Tongue (tissue), 2 donors: ENCODE data around the gene FXYD4. TPM values are rescaled to one million over a fixed set of nuclear protein-coding genes. Genes with fewer than 3 reads are reported as not detected.
"Not testable (repeated sequence)": the region's sequence is repeated elsewhere in the genome, so short reads cannot be mapped to it uniquely, and the experiment has no call there.

Source experiments
- DNase-seq: peaks from one replicate; pipeline ENCODE4 v3.0.0-alpha.2; 2015
- total RNA-seq: library from RNA; depleted of rRNA; stranded (reverse); fragments of >200 nt; gene quantifications from one replicate; pipeline ENCODE4 v1.2.3, GENCODE V29; 2014

Gene FXYD4, protein sequence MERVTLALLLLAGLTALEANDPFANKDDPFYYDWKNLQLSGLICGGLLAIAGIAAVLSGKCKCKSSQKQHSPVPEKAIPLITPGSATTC
- not detected for total RNA-seq

DNA sequence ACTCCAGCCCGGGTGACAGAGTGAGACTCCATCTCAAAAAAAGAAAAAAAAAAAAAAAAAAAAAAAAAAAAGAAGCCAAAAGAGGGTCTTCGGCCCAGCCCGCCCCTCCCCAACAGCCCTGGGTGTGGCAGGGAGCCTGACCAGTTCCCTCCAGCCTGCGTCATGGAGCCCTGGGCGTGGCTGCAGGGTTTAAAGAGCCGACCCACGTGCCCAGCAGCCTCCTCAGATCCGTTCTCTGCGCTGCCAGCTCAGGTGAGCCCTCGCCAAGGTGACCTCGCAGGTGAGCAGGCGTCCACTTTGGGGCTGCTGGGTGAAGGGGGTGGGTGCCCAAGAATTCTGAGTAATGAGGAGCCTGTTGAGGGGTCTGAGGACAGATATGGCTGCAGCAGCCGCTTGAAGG is at the start of gene FXYD4:
Gene FXYD4 (plus strand): TSS at position 219 of the 400 bp plus-strand sequence. CDS start 2,111 bp downstream, outside the sequence.
- DNase-seq: no peak

DNA sequence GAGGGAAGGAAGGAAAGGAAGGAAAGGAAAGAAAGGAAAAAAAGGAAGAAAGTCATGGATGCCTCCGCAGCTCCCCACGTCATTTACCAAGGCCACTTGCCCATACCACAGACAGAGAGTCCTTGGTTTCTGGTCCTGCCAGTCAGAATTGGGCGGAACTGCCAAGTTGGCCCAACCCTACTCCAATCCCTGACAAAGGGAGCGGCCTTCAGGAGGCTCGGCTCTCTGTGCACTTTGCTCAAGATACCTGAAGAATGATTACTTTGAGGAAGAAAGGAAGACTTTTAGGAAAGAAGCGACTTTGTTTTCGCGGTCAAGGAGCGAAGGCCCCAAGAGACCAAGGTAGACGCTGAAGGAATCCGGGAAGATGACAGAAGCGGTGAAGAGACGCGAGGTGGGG is 49.1 kb upstream of the FXYD4 start:
- no peak for DNase-seq

DNA sequence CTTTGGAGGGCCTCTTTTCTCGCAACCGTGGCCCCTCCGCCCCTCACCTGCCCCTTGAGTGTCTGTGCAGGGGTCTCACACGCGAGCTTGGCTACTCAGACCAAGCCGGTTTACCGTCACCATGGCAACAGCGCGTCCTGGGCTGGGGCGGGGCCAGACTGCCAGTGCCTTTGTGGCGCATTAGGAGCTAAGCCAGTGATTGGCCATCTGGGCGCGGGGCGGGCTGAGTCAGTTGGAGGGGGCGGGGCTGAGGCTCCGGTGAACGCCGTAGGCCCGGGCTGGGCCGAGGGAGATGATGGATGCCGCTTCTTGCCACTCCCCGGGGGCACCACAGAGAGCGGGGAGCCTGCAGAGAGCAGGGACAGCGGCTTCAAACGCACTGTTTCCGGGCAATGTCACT is 48.7 kb upstream of the FXYD4 start:
- DNase-seq: peak; percentile 96

DNA sequence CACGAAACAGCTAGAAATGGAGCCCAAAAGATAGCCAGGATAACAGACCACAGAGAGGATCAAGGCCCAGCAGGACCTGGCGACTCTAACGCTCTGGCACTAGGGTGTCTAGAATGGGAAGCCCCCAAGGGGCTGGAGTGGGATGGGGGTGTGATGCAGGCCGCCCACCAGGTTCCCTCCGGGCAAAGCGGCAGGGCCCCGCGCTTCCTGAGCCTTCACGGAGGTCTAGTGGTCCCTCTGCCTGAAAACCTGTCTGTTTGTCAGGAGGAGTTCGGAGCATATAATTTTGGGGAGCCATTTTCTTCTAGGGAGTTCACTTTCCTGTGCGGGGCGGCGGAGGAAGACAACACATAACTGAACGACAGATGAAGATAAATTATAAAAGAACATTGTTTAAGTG is 48.2 kb upstream of the FXYD4 start:
- DNase-seq: no peak

DNA sequence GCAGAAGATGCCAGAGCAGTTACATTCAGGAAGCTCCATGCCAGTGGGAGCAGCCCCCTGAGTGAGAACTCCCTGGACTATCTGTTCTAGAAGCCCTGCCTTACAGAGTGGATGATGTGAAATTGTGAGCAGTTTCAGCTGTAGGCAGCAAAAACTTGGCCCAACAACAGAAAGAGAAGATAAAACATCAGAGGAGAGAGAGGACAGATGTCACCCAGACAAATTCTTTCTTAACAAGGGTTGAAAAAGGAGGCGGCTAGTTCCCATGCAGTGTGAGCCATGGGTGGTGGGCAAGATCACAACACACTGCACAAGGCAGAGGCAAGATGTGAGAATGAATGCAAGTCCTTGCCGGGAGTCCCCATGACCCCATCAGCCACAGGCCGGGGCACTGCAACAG is 46.6 kb upstream of the FXYD4 start:
- no peak for DNase-seq

DNA sequence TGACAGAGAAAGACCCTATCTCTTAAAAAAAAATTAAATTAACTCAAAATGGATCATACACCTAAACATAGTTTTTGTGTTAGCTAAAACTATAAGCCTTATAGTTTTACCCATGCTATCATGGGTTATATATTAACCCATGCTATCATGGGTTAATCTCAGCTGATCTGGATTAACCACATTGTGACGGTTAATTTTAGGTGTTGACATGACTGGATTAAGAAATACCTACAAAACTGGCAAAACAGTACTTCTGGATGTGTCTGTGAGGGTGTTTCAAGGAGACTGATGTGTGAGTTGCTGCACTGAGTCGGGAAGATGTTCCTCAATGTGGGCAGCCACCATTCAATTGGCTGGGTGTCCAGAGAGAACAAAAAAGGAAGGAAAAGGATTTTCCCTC is 44.3 kb upstream of the FXYD4 start:
- no peak for DNase-seq

DNA sequence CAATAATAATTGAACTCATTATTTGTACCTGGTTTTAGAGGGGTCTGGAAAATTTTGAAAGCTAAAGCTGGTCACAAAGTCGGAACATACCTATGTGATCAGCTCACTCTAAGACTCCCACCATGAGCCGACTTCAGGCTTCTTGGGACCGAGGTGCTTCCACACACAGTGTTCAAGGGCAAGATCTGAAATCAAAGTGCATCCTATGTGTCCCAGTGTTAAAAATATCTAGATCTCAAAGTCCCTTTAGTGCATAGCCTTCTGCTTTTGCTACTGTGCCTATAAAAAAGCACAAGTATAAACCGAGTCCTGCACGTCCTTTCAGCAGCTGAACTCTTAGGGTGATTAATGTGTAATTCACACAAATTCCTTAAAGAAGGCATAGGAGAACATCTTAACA is 43.5 kb upstream of the FXYD4 start:
- no peak for DNase-seq

DNA sequence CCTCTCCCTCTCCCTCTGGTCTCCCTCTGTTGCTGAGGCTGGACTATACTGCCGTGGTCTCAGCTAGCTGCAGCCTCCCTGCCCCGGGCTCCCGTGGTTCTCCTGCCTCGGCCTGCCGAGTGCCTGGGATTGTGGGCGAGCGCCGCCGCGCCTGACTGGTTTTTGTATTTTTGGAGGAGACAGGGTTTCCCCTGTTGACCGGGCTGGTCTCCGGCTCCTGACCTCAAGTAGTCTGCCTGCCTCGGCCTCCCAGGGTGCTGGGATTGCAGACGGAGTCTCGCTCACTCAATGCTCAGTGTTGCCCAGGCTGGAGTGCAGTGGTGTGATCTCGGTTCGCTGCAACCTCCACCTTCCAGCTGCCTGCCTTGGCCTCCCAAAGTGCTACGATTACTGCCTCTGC is 42.6 kb upstream of the FXYD4 start:
- DNase-seq: not testable (repeated sequence)

DNA sequence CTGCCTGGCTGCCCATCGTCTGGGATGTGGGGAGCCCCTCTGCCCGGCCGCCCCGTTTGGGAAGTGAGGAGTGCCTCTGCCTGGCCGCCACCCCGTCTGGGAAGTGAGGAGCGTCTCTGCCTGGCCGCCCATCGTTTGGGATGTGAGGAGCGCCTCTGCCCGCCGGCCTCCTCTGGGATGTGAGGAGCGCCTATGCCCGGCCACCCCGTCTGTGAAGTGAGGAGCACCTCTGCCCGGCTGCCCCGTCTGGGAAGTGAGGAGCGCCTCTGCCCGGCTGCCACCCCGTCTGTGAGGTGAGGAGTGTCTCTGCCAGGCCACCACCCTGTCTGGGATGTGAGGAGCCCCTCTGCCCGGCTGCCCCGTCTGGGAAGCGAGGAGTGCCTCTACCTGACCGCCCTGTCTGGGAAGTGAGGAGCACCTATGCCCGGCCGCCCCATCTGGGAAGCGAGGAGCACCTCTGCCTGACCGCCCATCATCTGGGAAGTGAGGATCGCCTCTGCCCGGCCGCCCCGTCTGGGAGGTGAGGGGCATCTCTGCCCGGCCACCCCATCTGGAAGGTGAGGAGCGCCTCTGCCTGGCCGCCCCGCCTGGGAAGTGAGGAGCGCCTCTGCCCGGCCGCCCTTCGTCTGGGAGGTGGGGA is 42.1 kb upstream of the FXYD4 start:
- not testable (repeated sequence) for DNase-seq

DNA sequence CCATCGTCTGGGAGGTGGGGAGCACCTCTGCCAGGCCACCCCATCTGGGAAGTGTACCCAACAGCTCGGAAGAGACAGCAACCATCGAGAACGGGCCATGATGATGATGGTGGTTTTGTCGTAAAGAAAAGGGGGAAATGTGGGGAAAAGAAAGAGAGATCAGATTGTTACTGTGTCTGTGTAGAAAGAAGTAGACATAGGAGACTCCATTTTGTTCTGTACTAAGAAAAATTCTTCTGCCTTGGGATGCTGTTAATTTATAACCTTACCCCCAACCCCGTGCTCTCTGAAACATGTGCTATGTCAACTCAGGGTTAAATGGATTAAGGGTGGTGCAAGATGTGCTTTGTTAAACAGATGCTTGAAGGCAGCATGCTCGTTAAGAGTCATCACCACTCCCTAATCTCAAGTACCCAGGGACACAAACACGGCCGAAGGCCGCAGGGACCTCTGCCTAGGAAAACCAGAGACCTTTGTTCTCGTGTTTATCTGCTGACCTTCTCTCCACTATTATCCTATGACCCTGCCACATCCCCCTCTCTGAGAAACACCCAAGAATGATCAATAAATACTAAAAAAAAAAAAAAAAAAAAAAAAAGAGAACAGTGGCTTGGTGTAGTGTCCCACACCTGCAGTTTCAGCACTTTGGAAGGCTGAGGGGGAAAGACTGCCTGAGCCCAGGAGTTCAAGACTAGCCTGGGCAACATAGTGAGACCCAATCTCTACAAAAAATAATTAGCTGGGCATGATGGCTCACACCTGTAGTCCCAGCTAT is 41.2 kb upstream of the FXYD4 start:
- not testable (repeated sequence) for DNase-seq

DNA sequence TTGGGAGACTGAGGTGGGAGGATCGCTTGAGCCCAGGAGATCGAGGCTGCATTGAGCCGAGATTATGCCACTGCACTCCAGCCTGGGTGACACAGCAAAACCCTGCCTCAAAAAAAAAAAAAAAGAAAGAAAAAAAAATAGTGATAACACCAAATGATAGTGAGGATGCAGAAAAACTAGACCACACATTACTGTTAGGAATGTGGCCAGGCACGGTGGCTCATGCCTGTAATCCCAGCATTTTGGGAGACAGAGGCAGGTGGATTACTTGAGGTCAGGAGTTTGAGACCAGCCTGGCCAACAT is 40.7 kb upstream of the FXYD4 start:
- not testable (repeated sequence) for DNase-seq

DNA sequence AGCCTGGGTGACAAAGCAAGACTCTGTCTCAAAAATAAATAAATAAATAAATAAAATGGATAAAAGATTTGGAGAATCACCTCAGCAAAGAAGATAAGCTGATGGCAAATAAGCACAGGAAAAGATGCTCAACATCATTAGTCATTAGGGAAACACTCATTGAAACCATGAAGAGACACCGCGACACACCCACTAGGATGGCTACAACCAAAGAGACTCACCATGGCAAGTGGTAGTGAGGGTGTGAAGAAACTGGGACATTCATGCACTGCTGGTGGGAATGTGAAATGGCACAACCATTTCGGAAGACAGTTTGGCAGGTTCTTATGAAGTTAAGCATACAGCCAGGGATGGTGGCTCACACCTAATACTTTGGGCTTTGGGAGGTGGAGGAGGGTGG is 37.8 kb upstream of the FXYD4 start:
- no peak for DNase-seq

DNA sequence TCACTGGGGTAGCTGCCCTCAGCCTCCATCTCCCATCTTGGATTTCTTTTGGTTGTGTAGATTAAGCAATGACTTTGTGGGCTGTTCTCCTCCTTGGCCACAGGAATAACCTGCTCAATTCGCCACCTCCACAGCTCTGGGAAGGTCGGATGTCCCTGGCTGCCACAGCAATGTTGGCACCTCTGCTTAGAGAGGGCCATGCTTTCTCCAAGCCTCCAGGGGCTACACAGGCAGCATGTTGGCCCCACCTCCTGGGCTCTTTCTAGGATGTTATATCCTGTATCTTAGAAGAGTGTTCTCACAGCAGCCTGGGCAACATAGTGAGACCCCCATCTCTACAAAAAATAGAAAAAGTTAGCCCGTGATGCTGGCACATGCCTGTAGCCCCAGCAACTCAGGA is 35.4 kb upstream of the FXYD4 start:
- no peak for DNase-seq

DNA sequence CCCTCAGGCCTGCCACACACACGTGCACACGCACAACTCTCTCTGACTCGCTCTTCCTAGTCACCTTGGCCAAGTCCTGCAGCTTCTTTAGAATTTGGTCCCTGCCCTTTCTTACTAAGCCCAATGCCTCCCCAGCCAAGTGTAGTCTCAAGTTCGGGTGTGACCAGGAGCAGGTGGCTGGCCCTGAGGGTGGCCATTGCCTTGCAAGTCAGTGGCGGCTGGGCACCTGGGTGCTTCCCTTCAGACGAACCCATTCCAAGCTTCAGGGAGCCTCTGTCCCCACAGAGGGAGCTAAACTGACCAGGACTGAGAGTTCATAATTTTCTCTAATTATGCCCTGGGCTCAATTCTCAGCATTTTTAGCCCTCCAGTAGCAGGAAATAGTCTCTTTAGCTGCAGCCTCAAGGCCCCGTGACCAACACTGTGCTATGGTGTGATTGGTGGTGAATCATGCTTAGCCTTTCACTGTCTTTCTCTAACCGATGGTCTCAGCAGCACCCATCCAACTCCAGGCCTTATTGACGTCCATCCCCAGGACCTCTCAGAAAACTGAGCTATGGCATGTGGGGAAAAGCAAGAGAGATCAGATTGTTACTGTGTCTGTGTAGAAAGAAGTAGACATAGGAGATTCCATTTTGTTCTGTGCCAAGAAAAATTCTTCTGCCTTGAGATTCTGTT is 34.7 kb upstream of the FXYD4 start:
- DNase-seq: no peak

DNA sequence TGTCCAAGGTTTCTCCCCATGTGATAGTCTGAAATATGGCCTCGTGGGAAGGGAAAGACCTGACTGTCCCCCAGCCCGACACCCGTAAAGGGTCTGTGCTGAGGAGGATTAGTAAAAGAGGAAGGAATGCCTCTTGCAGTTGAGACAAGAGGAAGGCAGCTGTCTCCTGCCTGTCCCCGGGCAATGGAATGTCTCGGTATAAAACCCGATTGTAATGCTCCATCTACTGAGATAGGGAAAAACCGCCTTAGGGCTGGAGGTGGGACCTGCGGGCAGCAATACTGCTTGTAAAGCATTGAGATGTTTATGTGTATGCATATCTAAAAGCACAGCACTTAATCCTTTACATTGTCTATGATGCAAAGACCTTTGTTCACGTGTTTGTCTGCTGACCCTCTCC is 33.9 kb upstream of the FXYD4 start:
- DNase-seq: peak; percentile 42

DNA sequence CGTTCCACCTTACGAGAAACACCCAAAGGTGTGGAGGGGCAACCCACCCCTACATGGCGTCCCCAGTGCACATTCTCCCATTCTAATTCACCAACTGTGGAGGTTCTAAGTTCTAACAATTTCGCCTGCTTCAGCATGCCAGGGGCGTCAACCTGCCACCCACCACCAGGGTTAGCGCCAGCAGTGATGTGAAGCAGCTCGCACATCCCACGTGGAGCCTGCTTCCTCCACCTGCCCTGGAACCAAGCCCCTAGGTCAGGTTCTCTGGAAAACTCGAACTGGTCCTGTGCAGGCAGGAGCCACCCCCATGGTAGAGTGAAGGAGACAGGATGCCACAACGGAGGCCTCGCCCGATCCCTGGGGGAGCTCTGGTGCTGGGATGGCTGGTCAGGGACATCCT is 33.3 kb upstream of the FXYD4 start:
- no peak for DNase-seq

DNA sequence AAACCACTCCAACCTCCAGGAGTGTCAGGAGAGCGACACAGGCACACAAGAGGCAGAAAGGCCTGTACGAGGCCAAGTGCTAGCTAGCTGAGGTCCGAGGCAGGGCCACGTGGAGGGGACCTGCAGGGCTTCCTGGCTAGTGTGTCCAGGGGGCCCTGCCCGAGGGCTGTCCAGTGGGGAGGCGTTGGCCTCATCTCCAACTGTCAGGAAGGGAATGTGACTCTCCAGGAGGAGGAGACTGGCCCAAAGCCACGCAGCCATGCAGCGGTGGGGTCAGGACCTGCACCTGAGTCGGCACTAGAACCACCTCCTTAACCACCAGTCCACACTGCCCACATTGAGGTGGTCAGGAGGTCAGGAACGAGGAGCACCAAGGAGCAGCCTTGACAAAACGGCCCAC is 32.3 kb upstream of the FXYD4 start:
- DNase-seq: no peak

DNA sequence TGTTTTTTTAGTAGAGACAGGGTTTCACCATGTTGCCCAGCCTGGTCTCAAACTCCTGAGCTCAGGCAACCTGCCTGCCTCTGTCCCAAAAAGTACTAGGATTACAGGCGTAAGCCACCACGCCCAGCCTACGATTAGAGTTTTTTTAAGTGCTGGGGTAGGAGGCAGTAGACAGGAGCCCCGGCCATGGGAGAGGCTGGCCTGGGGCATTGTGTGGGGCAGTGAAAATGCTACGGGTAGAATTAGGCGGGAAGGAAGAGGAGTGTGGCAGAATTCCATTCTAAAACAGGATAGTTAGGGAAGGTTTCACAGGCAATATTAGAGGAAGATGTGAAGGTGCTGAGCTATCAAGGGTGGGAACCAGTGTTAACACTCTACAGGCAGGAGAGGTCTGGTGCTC is 31.3 kb upstream of the FXYD4 start:
- DNase-seq: no peak

DNA sequence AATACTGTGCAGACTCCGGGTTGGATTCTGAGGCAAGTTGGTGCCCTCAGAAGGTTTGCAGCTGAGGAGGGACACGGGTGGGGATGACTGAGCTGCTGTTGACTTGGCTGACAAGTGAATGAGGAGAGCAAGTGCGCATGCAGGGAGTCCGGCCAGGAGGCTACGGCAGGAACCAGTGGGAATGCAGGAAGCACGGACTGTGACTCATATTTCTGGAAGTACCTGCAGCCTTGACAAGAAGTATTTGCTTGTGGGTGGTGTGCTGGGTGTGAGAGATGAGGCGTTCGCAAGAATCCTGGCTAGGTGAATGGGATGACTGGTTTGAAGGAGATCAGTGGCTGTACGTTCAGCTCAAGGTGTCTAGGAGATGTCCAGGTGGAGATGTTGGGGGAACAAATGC is 30.8 kb upstream of the FXYD4 start:
- DNase-seq: no peak

DNA sequence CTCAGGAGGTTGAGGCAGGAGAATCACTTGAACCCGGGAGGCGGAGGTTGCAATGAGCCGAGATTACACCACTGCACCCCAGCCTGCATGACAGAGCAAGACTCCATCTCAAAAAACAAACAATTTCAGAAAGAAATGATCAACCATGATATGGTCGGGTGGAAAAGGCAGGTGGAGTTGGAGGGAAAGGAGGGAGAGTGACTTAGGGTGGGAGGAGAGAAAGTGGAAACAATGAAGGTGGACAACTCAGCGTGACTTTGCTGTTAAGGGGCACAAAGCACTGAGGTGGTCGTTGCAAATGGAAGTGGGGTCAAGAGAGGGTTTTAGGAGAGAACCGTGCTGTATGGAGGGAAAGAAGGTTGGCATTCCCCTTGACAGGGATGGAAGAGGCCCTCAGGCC is 30.0 kb upstream of the FXYD4 start:
- no peak for DNase-seq

DNA sequence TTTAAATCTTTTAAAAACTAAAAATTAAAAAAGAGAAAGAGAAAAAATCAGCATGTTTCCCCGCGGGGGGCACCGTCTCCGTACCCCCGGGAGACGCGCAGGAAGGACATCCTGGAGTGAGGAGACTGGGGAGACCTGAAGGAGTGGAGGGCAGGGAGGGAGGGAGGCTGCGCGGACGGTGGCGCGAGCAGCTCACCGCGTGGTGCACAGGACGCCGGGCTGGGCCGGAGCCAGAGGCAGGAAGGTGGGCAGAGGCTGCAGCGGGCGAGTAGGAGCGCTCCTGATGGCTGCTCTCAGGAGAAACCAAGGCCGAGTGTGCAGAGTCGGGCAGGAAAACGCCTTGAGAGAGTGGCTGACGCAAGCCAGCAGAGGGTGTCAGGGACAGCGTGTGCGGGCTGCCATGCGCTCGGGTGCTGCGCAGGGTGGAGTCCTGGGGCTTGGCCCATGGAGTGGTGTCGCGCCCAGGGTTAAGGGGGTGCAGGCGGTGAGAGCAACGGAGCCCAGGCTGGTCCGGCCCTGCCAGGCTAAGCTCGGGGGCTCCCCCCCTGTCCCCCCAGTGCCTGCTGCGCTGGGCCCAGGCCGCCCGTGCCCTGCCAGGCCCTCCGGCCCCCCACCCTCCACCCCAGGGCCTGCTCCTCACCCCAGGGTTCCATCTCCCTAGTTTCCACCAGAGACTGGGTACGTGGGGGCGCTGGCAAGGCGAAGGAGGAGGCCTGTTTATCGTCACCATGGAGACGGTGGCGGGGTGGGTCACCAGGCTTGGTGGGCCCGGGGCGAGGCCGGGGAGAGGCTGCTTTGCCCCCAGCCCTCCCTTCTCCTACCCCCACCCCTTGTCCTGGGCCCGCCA is 28.9 kb upstream of the FXYD4 start:
- DNase-seq: no peak

DNA sequence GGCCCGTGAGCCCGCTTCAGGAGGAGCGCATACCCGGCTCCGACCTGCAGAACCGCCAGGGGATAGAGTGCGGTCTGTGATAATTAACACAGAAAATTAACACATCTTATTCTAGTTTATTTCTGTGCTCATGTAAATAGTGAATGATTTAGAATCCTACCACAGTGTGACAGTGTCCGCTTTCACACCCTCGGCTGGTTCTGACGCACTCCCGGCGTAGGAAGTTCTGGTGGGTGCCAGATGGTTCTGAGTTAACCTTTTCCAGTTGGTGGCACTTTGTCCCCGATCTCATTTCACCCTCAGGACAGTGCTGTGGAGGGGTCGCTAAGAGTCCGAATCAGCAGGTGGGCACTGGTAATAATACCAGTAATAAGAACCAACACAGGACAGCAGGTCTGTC is 28.3 kb upstream of the FXYD4 start:
- DNase-seq: no peak

DNA sequence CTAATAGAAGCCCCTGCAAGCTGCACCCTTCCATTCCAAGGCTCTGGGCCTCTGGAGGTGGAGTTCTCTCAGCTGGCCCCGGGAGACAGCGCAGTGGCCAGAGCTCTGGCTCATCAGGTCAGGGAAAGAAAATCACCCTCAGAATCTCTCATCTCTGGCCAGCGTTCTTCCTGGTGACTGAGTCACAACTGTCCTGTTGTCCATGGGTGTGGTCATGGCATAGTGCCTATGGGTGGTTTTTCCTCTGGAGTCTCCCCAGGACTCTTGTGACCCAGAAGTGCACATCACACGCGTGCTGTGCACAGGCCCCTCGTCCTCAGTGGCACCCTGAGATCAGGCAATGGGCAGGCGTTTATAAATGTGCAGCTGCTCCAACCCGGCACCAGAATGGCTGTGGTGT is 27.4 kb upstream of the FXYD4 start:
- no peak for DNase-seq
